WTC11 (cell line): ENCODE data around the gene USP7. TPM values are rescaled to one million over a fixed set of nuclear protein-coding genes. Genes with fewer than 3 reads are reported as not detected.

Experiments used
- ATAC-seq: fragments of 200-7000 bp; cut with Tn5 transposase; 2 replicates; pipeline ENCODE4 v1.10.0; 2021; ENCODE audit warnings: mild to moderate bottlenecking, moderate library complexity
- CTCF ChIA-PET: fragments of 300-600 bp; sonication (Branson Sonifier 250); formaldehyde crosslinking; loops from one replicate; lab custom pipeline; 2021; ENCODE audit warnings: antibody characterized with exemption; lab: Charles Lee
- POLR2A ChIA-PET: fragments of 350-600 bp; sonication (Branson Sonifier 250); formaldehyde crosslinking; loops from one replicate; lab custom pipeline; 2021; ENCODE audit warnings: antibody characterized with exemption; lab: Charles Lee
- DNase-seq: peaks from one replicate; pipeline ENCODE4 v3.0.0; 2021; ENCODE audit warnings: low spot score
- H3K27ac Mint-ChIP-seq: 2 replicates; pipeline ENCODE4 v1.8.0; 2021; ENCODE audit warnings: mixed read lengths
- H3K27me3 Mint-ChIP-seq: 2 replicates; pipeline ENCODE4 v1.8.0; 2021; ENCODE audit warnings: low read depth, mild to moderate bottlenecking, moderate library complexity, mixed read lengths
- H3K36me3 Mint-ChIP-seq: 2 replicates; pipeline ENCODE4 v1.8.0; 2021; ENCODE audit warnings: mixed read lengths
- H3K4me1 Mint-ChIP-seq: 2 replicates; pipeline ENCODE4 v1.8.0; 2022; ENCODE audit warnings: mixed read lengths
- H3K4me3 Mint-ChIP-seq: 2 replicates; pipeline ENCODE4 v1.8.0; 2021; ENCODE audit warnings: mild to moderate bottlenecking, moderate library complexity, mixed read lengths
- H3K9me3 Mint-ChIP-seq: 2 replicates; pipeline ENCODE4 v1.8.0; 2021; ENCODE audit warnings: mixed read lengths
- ATF2 ChIP-seq: sonication (generic); formaldehyde crosslinking; IDR thresholded peaks from 2 replicates; pipeline ENCODE4 v1.8.1; 2022; ENCODE audit warnings: low read depth, missing genetic modification reagents, borderline replicate concordance
- CBFB ChIP-seq: sonication (generic); formaldehyde crosslinking; IDR thresholded peaks from 2 replicates; pipeline ENCODE4 v1.8.1; 2022; ENCODE audit warnings: mild to moderate bottlenecking, low read depth, missing genetic modification reagents
- CDX4 ChIP-seq: fragments of 250-450 bp; sonication (Bioruptor Pico); IDR thresholded peaks from 2 replicates; pipeline ENCODE4 v1.9.0; 2021; ENCODE audit warnings: moderate library complexity, mild to moderate bottlenecking, inconsistent platforms, borderline replicate concordance
- CREB1 ChIP-seq: sonication (generic); formaldehyde crosslinking; IDR thresholded peaks from 2 replicates; pipeline ENCODE4 v1.8.0; 2023; ENCODE audit warnings: mild to moderate bottlenecking, missing genetic modification reagents
- EMX1 ChIP-seq: fragments of 250-450 bp; sonication (Bioruptor Pico); IDR thresholded peaks from 2 replicates; pipeline ENCODE4 v1.8.0; 2021; ENCODE audit warnings: mild to moderate bottlenecking
- ERG ChIP-seq: fragments of 250-450 bp; sonication (Bioruptor Pico); IDR thresholded peaks from 2 replicates; pipeline ENCODE4 v1.8.0; 2021; ENCODE audit warnings: mild to moderate bottlenecking
- ETV6 ChIP-seq: sonication (generic); formaldehyde crosslinking; IDR thresholded peaks from 2 replicates; pipeline ENCODE4 v1.8.1; 2022; ENCODE audit warnings: mild to moderate bottlenecking, missing genetic modification reagents
- FOXP1 ChIP-seq: sonication (generic); formaldehyde crosslinking; IDR thresholded peaks from 2 replicates; pipeline ENCODE4 v1.8.0; 2022; ENCODE audit warnings: missing genetic modification reagents, mild to moderate bottlenecking, moderate library complexity, borderline replicate concordance
- HMGXB4 ChIP-seq: sonication (generic); formaldehyde crosslinking; IDR thresholded peaks from 2 replicates; pipeline ENCODE4 v1.8.1; 2023; ENCODE audit warnings: mild to moderate bottlenecking, moderate library complexity, missing genetic modification reagents
- IRF2 ChIP-seq: sonication (generic); formaldehyde crosslinking; IDR thresholded peaks from 2 replicates; pipeline ENCODE4 v1.8.0; 2022; ENCODE audit warnings: low read depth, missing genetic modification reagents, borderline replicate concordance
- JAZF1 ChIP-seq: fragments of 250-450 bp; sonication (Bioruptor Pico); IDR thresholded peaks from 2 replicates; pipeline ENCODE4 v1.9.0; 2021; ENCODE audit warnings: moderate library complexity, mild to moderate bottlenecking, inconsistent platforms
- MAX ChIP-seq: sonication (generic); formaldehyde crosslinking; IDR thresholded peaks from 2 replicates; pipeline ENCODE4 v1.8.0; 2022; ENCODE audit warnings: mild to moderate bottlenecking, missing genetic modification reagents
- NFATC4 ChIP-seq: fragments of 250-450 bp; sonication (Bioruptor Pico); IDR thresholded peaks from 2 replicates; pipeline ENCODE4 v1.9.0; 2021; ENCODE audit warnings: mild to moderate bottlenecking
- SMAD3 ChIP-seq: sonication (generic); formaldehyde crosslinking; IDR thresholded peaks from 2 replicates; pipeline ENCODE4 v1.8.0; 2022; ENCODE audit warnings: missing genetic modification reagents, mild to moderate bottlenecking, borderline replicate concordance
- STAT6 ChIP-seq: sonication (generic); formaldehyde crosslinking; conservative IDR thresholded peaks from 2 replicates; pipeline ENCODE4 v1.8.1; 2023; ENCODE audit warnings: mild to moderate bottlenecking, low read depth, missing genetic modification reagents, moderate library complexity
- TP53 ChIP-seq: sonication (generic); formaldehyde crosslinking; IDR thresholded peaks from 2 replicates; pipeline ENCODE4 v1.8.1; 2023; ENCODE audit warnings: mild to moderate bottlenecking, missing genetic modification reagents
- USF2 ChIP-seq: sonication (generic); formaldehyde crosslinking; IDR thresholded peaks from 2 replicates; pipeline ENCODE4 v1.8.1; 2023; ENCODE audit warnings: mild to moderate bottlenecking, missing genetic modification reagents, moderate library complexity
- ZBTB43 ChIP-seq: sonication (generic); formaldehyde crosslinking; IDR thresholded peaks from 2 replicates; pipeline ENCODE4 v1.8.1; 2023; ENCODE audit warnings: mild to moderate bottlenecking, missing genetic modification reagents
- ZNF263 ChIP-seq: sonication (generic); formaldehyde crosslinking; IDR thresholded peaks from 2 replicates; pipeline ENCODE4 v1.8.1; 2022; ENCODE audit warnings: low read depth, mild to moderate bottlenecking, moderate library complexity, missing genetic modification reagents
- ZNF425 ChIP-seq: fragments of 250-450 bp; sonication (Bioruptor Pico); conservative IDR thresholded peaks from 2 replicates; pipeline ENCODE4 v1.9.0; 2021; ENCODE audit warnings: mild to moderate bottlenecking
- total RNA-seq: library from RNA; stranded (reverse); gene quantifications from 3 replicates; pipeline ENCODE4 v1.2.3, GENCODE V29; 2021

Gene USP7
- total RNA-seq, 1 experiment from 2014 or later: 211 TPM

- no peak for DNase-seq
- TF ChIP-seq CDX4 (CRISPR knock-in tag) (no peak), CREB1 (no peak), ZBTB43 (CRISPR knock-in tag) (no peak), FOXP1 (no peak), STAT6 (CRISPR knock-in tag) (no peak), TP53 (CRISPR knock-in tag) (no peak), EMX1 (no peak), JAZF1 (no peak), MAX (CRISPR knock-in tag) (no peak), ZNF425 (CRISPR knock-in tag) (no peak), HMGXB4 (CRISPR knock-in tag) (no peak), ATF2 (no peak), SMAD3 (CRISPR knock-in tag) (no peak), ETV6 (no peak), IRF2 (CRISPR knock-in tag) (no peak)
- no peak overlapping the region for H3K4me3 Mint-ChIP-seq
- ATAC-seq: no peak
- CTCF ChIA-PET: interaction anchor here (0.5 to 1.6 kb wide), 4 partner anchors 20 to 105 kb away, joined by 3 to 4 read pairs (median 4); no protein-coding TSS in a partner anchor
- no peak overlapping the region; the same call in 1 of the 2 replicates for H3K27ac Mint-ChIP-seq
- no peaks in the 10 kb centered on the region for H3K27me3 Mint-ChIP-seq
- POLR2A ChIA-PET: no interaction called here
- H3K36me3 Mint-ChIP-seq: peaks cover 90% of the 10 kb centered on the region
- no peaks in the 10 kb centered on the region for H3K9me3 Mint-ChIP-seq
- 0 out of 2 replicates have a peak, but pooled peaks cover under 1% of the 10 kb centered on the region for H3K4me1 Mint-ChIP-seq
Measured at GRCh38 chr16:8904018-8904430, 59.7 kb downstream of the USP7 start.

GRCh38 chr16:8903004-8903403 is 60.7 kb downstream of the USP7 start:
- Mint-ChIP-seq H3K4me3 (no peak overlapping the region), H3K9me3 (no peaks in the 10 kb centered on the region), H3K36me3 (peaks cover 92% of the 10 kb centered on the region), H3K27me3 (no peaks in the 10 kb centered on the region), H3K4me1 (no peaks in the 10 kb centered on the region), H3K27ac (no peak overlapping the region; the same call in 1 of the 2 replicates)
- CTCF ChIA-PET: interaction anchor here (1.6 kb wide), 1 partner anchor 106 kb away, joined by 6 read pairs; no protein-coding TSS in a partner anchor
- POLR2A ChIA-PET: no interaction called here
- ATAC-seq (no peak), DNase-seq (no peak)
- TF ChIP-seq MAX (CRISPR knock-in tag) (no peak), CBFB (CRISPR knock-in tag) (no peak), ERG (CRISPR knock-in tag) (no peak), ZNF263 (CRISPR knock-in tag) (no peak), USF2 (CRISPR knock-in tag) (no peak), NFATC4 (CRISPR knock-in tag) (no peak)
